GM19193 (cell line): ENCODE data around the gene STK17A.
A peak's percentile ranks its signal among the peaks of the same experiment; 100 is the strongest.

ENCODE experiments used
- POLR2A ChIP-seq: IDR thresholded peaks from 4 replicates; pipeline ENCODE4 v1.6.1; 2011; ENCODE audit not compliant: insufficient read depth, insufficient read length; ENCODE audit errors: extremely low read depth

Gene STK17A

GRCh38 chr7:43582503-43583423 lies at the start of gene STK17A:
STK17A (plus strand) TSS chr7:43583108; CDS start chr7:43583244, 136 bp downstream.
- peak; percentile 96 for TF ChIP-seq POLR2A

GRCh38 chr7:43533801-43534479 lies 49.0 kb upstream of the STK17A start:
- no peak for TF ChIP-seq POLR2A

- TF ChIP-seq POLR2A = no peak
Observed at GRCh38 chr7:43535031-43535451, 47.9 kb upstream of the STK17A start.

DNA sequence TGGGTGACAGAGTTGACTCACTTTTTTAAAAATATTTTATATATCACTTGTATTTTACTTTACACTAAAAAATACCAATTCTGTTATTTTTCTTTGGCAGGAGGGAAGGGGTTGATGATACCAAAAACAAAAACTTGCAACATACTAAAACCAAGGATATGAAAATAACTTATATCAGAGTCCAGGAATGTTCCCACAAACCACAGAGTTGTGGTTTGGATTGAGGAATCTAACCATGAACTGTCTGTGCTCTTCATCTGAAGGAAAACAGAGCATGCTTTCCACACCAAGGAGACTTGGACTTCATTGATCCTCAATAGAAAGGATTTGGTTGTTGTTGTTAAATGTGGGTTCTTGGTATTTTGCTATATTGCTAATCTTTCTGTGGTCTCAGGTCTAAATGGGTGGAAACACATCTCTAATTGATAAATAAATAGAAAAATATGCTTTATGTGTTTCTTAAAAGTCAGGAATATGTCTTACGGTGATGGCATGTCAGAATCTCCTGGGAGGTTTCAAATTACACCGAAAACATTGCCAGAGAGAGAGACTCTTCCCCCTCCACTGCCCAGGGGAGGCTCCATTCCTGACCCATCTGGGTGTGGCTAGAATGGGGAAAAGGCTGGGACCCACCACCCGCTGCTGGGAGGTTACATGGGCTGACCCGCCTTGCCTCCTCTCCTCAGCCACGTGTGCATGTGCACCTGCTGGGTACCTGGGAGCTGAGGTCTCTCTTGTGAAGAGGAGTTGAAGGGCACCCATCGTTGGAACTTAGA lies 46.9 kb upstream of the STK17A start:
- TF ChIP-seq POLR2A = no peak

DNA sequence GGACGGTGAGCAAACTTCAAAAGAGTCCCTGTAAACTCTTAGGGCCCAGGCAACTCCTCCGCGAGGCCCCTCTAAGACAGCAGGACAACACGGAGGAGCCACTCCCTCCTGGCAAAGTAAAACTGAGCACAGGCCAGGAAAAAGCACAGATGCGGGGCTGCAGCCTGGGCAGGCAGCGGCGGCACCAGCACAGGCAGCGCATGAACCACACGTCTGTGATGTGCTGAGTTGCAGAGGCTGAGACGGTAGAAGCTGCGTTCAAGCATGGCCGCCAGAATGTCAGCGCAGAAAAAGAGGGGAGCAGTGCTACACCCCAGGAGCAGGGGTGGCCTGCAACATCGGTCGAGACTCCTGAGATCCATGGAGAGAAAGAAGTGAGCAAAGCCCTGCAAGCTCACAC lies 46.1 kb upstream of the STK17A start:
- no peak for TF ChIP-seq POLR2A

GRCh38 chr7:43537765-43538403 lies 45.0 kb upstream of the STK17A start:
- TF ChIP-seq POLR2A = no peak

DNA sequence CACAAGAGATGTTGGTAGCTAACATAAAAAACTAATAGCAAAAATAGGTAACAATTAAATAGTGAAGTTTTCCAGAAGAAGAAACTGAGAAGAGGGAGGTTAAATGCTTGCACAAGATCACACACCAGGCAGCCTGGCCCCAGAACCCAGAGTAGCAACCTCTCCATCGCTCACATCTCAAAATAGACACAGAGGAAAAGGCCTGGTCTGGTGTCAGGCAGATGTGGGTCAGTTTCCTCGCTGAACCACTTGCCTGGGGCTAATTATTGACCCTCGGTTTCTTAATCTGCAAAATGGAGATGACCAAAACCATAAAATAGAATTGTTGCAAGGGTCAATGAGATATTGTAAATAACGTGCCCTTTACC lies 44.5 kb upstream of the STK17A start:
- TF ChIP-seq POLR2A = no peak

- TF ChIP-seq POLR2A = no peak
Observed at GRCh38 chr7:43540471-43540870, 42.4 kb upstream of the STK17A start.

DNA sequence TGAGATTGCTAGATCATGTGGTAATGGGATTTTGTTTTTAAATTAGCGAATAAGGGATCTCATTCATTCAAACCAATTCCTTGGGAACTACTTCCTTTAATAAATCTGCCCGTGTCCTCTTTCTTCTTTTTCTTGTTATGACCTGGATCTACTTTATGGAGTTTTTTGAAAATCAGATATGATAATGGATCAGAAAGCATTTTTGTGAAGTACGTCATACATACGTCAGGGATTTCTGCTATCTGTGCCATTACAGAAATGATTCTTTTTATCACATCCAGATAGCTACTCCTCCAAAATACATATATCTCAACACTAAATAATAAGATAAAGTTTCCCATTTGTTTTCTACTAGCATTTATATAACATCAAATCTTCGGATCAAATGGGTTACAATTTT lies 40.2 kb upstream of the STK17A start:
- TF ChIP-seq POLR2A = no peak

DNA sequence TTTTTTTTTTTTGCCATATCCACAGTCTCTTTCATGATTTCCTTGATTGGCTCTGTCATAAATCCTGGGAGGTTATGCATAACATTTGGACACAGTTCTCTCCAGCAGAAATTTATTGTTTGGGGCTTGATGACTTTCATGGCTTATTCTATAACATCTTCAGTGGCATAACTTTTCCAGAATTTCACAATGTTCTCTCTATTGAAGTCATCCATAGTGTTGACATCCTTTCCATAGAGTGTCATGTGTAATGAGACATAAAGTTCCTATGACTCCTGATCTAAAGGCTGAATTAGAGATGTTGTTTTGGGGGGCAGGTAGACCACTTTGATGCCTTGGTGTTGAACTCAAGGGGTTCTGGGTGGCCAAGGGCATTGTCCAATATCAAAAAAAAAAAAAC lies 36.7 kb upstream of the STK17A start:
- no peak for TF ChIP-seq POLR2A

- no peak for TF ChIP-seq POLR2A
Observed at GRCh38 chr7:43550427-43550826, 32.5 kb upstream of the STK17A start.

DNA sequence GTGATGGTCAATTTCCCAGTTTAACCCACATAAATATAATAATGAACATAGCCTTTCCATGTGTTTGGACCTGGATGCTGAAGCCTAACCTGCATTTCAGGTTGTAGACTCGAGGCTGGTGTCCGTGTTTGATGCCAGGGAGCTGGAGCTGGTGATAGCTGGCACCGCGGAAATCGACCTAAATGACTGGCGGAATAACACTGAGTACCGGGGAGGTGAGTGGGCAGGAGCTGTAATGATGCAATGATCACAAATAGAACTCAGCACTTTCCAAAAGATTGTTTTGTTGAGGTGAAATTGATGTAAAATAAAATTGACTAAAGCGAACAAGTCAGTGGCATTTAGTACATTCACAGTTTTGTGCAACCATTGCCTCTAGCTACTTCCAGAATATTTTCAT lies 30.8 kb upstream of the STK17A start:
- no peak for TF ChIP-seq POLR2A

GRCh38 chr7:43553999-43554398 lies 28.9 kb upstream of the STK17A start:
- TF ChIP-seq POLR2A = no peak

DNA sequence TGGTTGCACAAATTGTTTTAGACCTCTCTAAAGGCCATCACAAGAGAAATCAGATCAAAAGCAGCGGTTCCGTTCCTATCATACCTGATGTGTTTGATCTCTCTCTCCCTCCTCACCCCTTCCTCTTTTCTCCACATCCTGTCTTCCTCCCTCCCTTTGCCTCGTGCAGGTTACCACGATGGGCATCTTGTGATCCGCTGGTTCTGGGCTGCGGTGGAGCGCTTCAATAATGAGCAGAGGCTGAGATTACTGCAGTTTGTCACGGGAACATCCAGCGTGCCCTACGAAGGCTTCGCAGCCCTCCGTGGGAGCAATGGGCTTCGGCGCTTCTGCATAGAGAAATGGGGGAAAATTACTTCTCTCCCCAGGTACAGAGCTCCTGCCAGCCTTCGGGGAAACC lies 28.5 kb upstream of the STK17A start:
- no peak for TF ChIP-seq POLR2A

- TF ChIP-seq POLR2A = no peak
Observed at GRCh38 chr7:43557831-43558495, 24.9 kb upstream of the STK17A start.
